BLaER1 treated with 17β-estradiol and CSF1 and Interleukin-3, amounts not matched to agents 10 nM and 100 nM (cell line): ENCODE data around the gene TRIM56.
"Not testable (repeated sequence)": the region's sequence is repeated elsewhere in the genome, so short reads cannot be mapped to it uniquely, and the experiment has no call there.

Experiments used
- H3K27ac ChIP-seq, 11 experiments: shearing (Covaris generic); formaldehyde crosslinking; 2 replicates each; pipeline ENCODE4 v1.8.1; 2022
- H3K27me3 ChIP-seq, 11 experiments: shearing (Covaris generic); formaldehyde crosslinking; 2 replicates each; pipeline ENCODE4 v1.8.1; 2022
- H3K36me3 ChIP-seq, 11 experiments: shearing (Covaris generic); formaldehyde crosslinking; 2 replicates each; pipeline ENCODE4 v1.8.1; 2022
- H3K4me1 ChIP-seq, 10 experiments: shearing (Covaris generic); formaldehyde crosslinking; 2 replicates each; pipeline ENCODE4 v1.8.1; 2022
- H3K4me2 ChIP-seq, 11 experiments: shearing (Covaris generic); formaldehyde crosslinking; 2 replicates each; pipeline ENCODE4 v1.8.1; 2022
- H3K4me3 ChIP-seq, 10 experiments: shearing (Covaris generic); formaldehyde crosslinking; 2 replicates each; pipeline ENCODE4 v1.8.1; 2022
- H3K9ac ChIP-seq, 11 experiments: shearing (Covaris generic); formaldehyde crosslinking; 2 replicates each; pipeline ENCODE4 v1.8.1; 2022
- H3K9me3 ChIP-seq, 11 experiments: shearing (Covaris generic); formaldehyde crosslinking; replicated peaks in 1 of 11; 2 replicates each; pipeline ENCODE4 v1.8.1; 2022
- H4K20me1 ChIP-seq, 11 experiments: shearing (Covaris generic); formaldehyde crosslinking; 2 replicates each; pipeline ENCODE4 v1.8.1; 2022
- Cebpa-rat ChIP-seq, 11 experiments: shearing (Covaris generic); IDR thresholded peaks; 2 replicates each; pipeline ENCODE4 v1.8.1; 2022

TRIM56 gene

GRCh38 chr7:101087334-101088068 lies 2.2 kb downstream of the TRIM56 start:
- H3K27me3 ChIP-seq: no peaks in the 10 kb centered on the region
- no peak for TF ChIP-seq Cebpa-rat (IDR thresholded peaks at IDR 0.05)
- H3K9me3 ChIP-seq: peaks cover 0 to 28% (median 14%) of the 10 kb centered on the region in 11 experiments; a peak in 11 of 22 replicates
- H4K20me1 ChIP-seq: peaks cover 26 to 53% (median 43%) of the 10 kb centered on the region in 11 experiments; a peak in 21 of 22 replicates
- peak overlapping the region in 9 of 11 experiments; percentile 18 to 98 (median 96); a peak in 8 of 22 replicates for H3K27ac ChIP-seq
- peak overlapping the region; percentile 88 to 99 (median 95); a peak in 15 of 22 replicates for H3K4me2 ChIP-seq
- H3K4me3 ChIP-seq: peak overlapping the region in 2 of 10 experiments; percentile 78 to 86; a peak in 1 of 20 replicates
- peaks cover 24 to 44% (median 34%) of the 10 kb centered on the region in 10 experiments for H3K4me1 ChIP-seq
- H3K36me3 ChIP-seq: peaks cover 37 to 60% (median 52%) of the 10 kb centered on the region in 11 experiments
- H3K9ac ChIP-seq: peak overlapping the region in 10 of 11 experiments; percentile 26 to 97 (median 94); a peak in 9 of 22 replicates

GRCh38 chr7:101088069-101088425 lies 2.8 kb downstream of the TRIM56 start:
- peak overlapping the region in 3 of 11 experiments; percentile 15 to 29 (median 26); a peak in 1 of 22 replicates for H3K9ac ChIP-seq
- no peaks in the 10 kb centered on the region for H3K27me3 ChIP-seq
- H3K4me2 ChIP-seq: peak overlapping the region in 1 of 11 experiments; percentile 98; a peak in 1 of 22 replicates
- no peak for TF ChIP-seq Cebpa-rat (IDR thresholded peaks at IDR 0.05)
- peaks cover 37 to 60% (median 52%) of the 10 kb centered on the region in 11 experiments for H3K36me3 ChIP-seq
- H3K4me1 ChIP-seq: peaks cover 24 to 44% (median 34%) of the 10 kb centered on the region in 10 experiments
- H4K20me1 ChIP-seq: peaks cover 26 to 54% (median 43%) of the 10 kb centered on the region in 11 experiments; a peak in 21 of 22 replicates
- H3K27ac ChIP-seq: peak overlapping the region in 4 of 11 experiments; percentile 23 to 97 (median 60); a peak in 3 of 22 replicates
- H3K9me3 ChIP-seq: peaks cover 0 to 28% (median 14%) of the 10 kb centered on the region in 11 experiments; a peak in 11 of 22 replicates
- no peak overlapping the region for H3K4me3 ChIP-seq

- Histone ChIP-seq H3K9ac (0 out of 22 replicates have a peak overlapping the region, but pooled peaks of 1 of the 11 experiments have one; percentile 15), H3K4me2 (peak overlapping the region in 2 of 11 experiments; percentile 7 to 11; a peak in 3 of 22 replicates), H3K4me1 (peaks cover 24 to 44% (median 34%) of the 10 kb centered on the region in 10 experiments), H3K27ac (no peak overlapping the region; a peak in 1 of 22 replicates), H3K9me3 (peaks cover 0 to 28% (median 14%) of the 10 kb centered on the region in 11 experiments; a peak in 11 of 22 replicates), H3K4me3 (no peak overlapping the region), H3K27me3 (no peaks in the 10 kb centered on the region), H4K20me1 (peaks cover 33 to 64% (median 49%) of the 10 kb centered on the region in 11 experiments; a peak in 21 of 22 replicates), H3K36me3 (peaks cover 37 to 63% (median 52%) of the 10 kb centered on the region in 11 experiments)
- no peak for TF ChIP-seq Cebpa-rat (IDR thresholded peaks at IDR 0.05)
Measured at GRCh38 chr7:101088858-101089529, 3.7 kb downstream of the TRIM56 start.

DNA sequence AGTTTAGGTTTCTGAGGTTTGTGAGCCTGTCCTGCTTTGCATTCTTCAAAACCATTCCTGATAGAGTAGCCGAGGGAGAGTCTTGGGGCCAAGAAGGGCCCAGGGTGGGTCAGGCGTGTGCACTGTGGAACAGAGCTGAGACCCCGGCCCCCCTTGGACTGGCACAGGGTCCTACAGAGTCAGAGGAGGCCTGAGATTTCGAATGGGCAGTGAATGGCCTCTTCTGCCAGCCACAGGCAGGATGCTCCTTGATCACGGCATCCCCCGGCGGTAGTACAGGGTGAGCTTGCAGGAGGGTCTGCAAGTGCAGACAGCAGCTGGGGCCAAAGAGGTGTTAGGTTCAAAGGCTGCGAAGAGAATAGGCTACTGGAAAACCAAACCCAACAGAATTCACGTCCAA lies 4.6 kb downstream of the TRIM56 start:
- Histone ChIP-seq H3K4me3 (no peak overlapping the region), H3K27ac (no peak overlapping the region), H3K9me3 (peaks cover 0 to 28% (median 14%) of the 10 kb centered on the region in 11 experiments; a peak in 11 of 22 replicates), H3K4me2 (no peak overlapping the region), H3K9ac (no peak overlapping the region), H4K20me1 (peaks cover 41 to 73% (median 55%) of the 10 kb centered on the region in 11 experiments; a peak in 21 of 22 replicates), H3K27me3 (no peaks in the 10 kb centered on the region), H3K4me1 (peaks cover 18 to 38% (median 28%) of the 10 kb centered on the region in 10 experiments), H3K36me3 (peaks cover 37 to 63% (median 52%) of the 10 kb centered on the region in 11 experiments)
- TF ChIP-seq Cebpa-rat (IDR thresholded peaks at IDR 0.05): no peak

- H3K4me1 ChIP-seq: peaks cover 0 to 20% (median 10%) of the 10 kb centered on the region in 10 experiments; a peak in 12 of 20 replicates
- not testable (repeated sequence) for H3K9ac ChIP-seq, H3K27ac ChIP-seq, H3K4me2 ChIP-seq, H3K4me3 ChIP-seq, H3K27me3 ChIP-seq
- H3K9me3 ChIP-seq: peaks cover 0 to 28% (median 14%) of the 10 kb centered on the region in 11 experiments; a peak in 11 of 22 replicates
- peaks cover 32 to 54% (median 43%) of the 10 kb centered on the region in 11 experiments for H3K36me3 ChIP-seq
- peaks cover 47 to 80% (median 68%) of the 10 kb centered on the region in 11 experiments; a peak in 21 of 22 replicates for H4K20me1 ChIP-seq
Measured at GRCh38 chr7:101092266-101092905, 7.1 kb downstream of the TRIM56 start.

- peaks cover 0 to 20% (median 14%) of the 10 kb centered on the region in 11 experiments; a peak in 11 of 22 replicates for H3K9me3 ChIP-seq
- H3K9ac ChIP-seq: no peak overlapping the region
- peaks cover 34 to 67% (median 57%) of the 10 kb centered on the region in 11 experiments; a peak in 21 of 22 replicates for H4K20me1 ChIP-seq
- H3K4me3 ChIP-seq: no peak overlapping the region
- peaks cover 0 to under 1% (median 0%) of the 10 kb centered on the region in 11 experiments; a peak in 1 of 22 replicates for H3K27me3 ChIP-seq
- TF ChIP-seq Cebpa-rat (IDR thresholded peaks at IDR 0.05): no peak
- H3K4me1 ChIP-seq: peaks cover 0 to 12% (median 5%) of the 10 kb centered on the region in 10 experiments; a peak in 14 of 20 replicates
- H3K36me3 ChIP-seq: peaks cover 17 to 39% (median 28%) of the 10 kb centered on the region in 11 experiments
- no peak overlapping the region for H3K4me2 ChIP-seq
- no peak overlapping the region for H3K27ac ChIP-seq
Measured at GRCh38 chr7:101093906-101094305, 8.6 kb downstream of the TRIM56 start.

DNA sequence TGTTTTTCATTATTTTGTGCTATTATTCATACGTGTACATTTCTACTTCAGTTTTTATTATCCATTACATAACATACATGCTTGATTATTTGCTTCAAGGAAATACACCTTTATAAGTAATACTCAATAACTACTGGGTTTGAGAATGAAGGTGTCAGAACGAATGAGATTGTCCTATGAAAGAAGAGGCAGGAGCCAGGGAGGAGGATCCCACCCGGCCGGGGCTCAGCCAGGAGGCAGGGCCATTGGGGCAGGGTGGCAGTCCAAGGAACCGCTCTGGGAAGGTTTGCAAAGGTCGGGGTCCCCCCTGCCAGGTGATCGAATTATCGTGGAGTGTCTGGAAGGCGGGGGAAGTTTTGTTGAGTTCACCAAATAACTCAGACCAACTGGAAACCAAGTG lies 9.1 kb downstream of the TRIM56 start:
- H3K4me1 ChIP-seq: peaks cover 3 to 12% (median 6%) of the 10 kb centered on the region in 10 experiments; a peak in 18 of 20 replicates
- H3K9ac ChIP-seq: no peak overlapping the region
- TF ChIP-seq Cebpa-rat (IDR thresholded peaks at IDR 0.05): no peak
- no peak overlapping the region for H3K4me3 ChIP-seq
- peaks cover 0 to 18% (median 14%) of the 10 kb centered on the region in 11 experiments; a peak in 11 of 22 replicates for H3K9me3 ChIP-seq
- no peak overlapping the region for H3K4me2 ChIP-seq
- H3K36me3 ChIP-seq: peaks cover 12 to 34% (median 23%) of the 10 kb centered on the region in 11 experiments
- H4K20me1 ChIP-seq: peaks cover 29 to 62% (median 53%) of the 10 kb centered on the region in 11 experiments; a peak in 18 of 22 replicates
- H3K27me3 ChIP-seq: peaks cover 0 to 5% (median 0%) of the 10 kb centered on the region in 11 experiments; a peak in 1 of 22 replicates
- no peak overlapping the region for H3K27ac ChIP-seq
